Fibroblast of lung (primary cell): ENCODE data around the gene NMNAT2. TPM values are rescaled to one million over a fixed set of nuclear protein-coding genes. Genes with fewer than 3 reads are reported as not detected.
A peak's percentile ranks its signal among the peaks of the same experiment; 100 is the strongest.

Experiments
- DNase-seq, 2 donors: peaks; one replicate each; pipeline versions ENCODE4 v3.0.0 to v3.0.0-alpha.2; 2010; ENCODE audit warnings: low read depth in 2 of 2
- H2AFZ ChIP-seq: 2 replicates; pipeline ENCODE4 v1.5.1; 2012; ENCODE audit warnings: low read length, control low read depth, inconsistent platforms
- H3K27ac ChIP-seq: 2 replicates; pipeline ENCODE4 v1.5.1; 2011; ENCODE audit warnings: low read length, control low read depth; ENCODE audit not compliant: insufficient read depth
- H3K27me3 ChIP-seq: 2 replicates; pipeline ENCODE4 v1.5.1; 2011; ENCODE audit warnings: mild to moderate bottlenecking, low read length; ENCODE audit not compliant: control insufficient read depth, insufficient read depth
- H3K36me3 ChIP-seq: 2 replicates; pipeline ENCODE4 v1.5.1; 2011; ENCODE audit warnings: low read length; ENCODE audit not compliant: control insufficient read depth, insufficient read depth
- H3K4me1 ChIP-seq: 2 replicates; pipeline ENCODE4 v1.5.1; 2011; ENCODE audit warnings: low read length; ENCODE audit not compliant: control insufficient read depth, insufficient read depth; ENCODE audit errors: extremely low read depth
- H3K4me2 ChIP-seq: 2 replicates; pipeline ENCODE4 v1.5.1; 2011; ENCODE audit warnings: low read length, control low read depth; ENCODE audit not compliant: insufficient read depth; ENCODE audit errors: extremely low read depth
- H3K4me3 ChIP-seq, 4 experiments: fragments of 200-600 bp in 1 of 4; sonication (generic) in 1 of 4; replicated peaks in 1 of 4; 2 replicates each; pipeline ENCODE4 v1.5.1; 2011 to 2016; ENCODE audit warnings: low read length in 4 of 4, low read depth in 3 of 4, mild to moderate bottlenecking in 3 of 4, control low read depth in 2 of 4, inconsistent platforms in 1 of 4, mixed read lengths in 1 of 4; ENCODE audit not compliant: insufficient read depth in 1 of 4; ENCODE audit errors: control extremely low read depth in 1 of 4
- H3K79me2 ChIP-seq: 2 replicates; pipeline ENCODE4 v1.5.1; 2012; ENCODE audit warnings: mild to moderate bottlenecking, low read length, inconsistent platforms; ENCODE audit not compliant: control insufficient read depth, insufficient read depth
- H3K9ac ChIP-seq: 2 replicates; pipeline ENCODE4 v1.5.1; 2011; ENCODE audit warnings: mild to moderate bottlenecking, low read length, control low read depth; ENCODE audit not compliant: insufficient read depth
- H3K9me3 ChIP-seq: 2 replicates; pipeline ENCODE4 v1.5.1; 2012; ENCODE audit warnings: low read depth, low read length; ENCODE audit not compliant: control insufficient read depth, insufficient read depth
- H4K20me1 ChIP-seq: 2 replicates; pipeline ENCODE4 v1.5.1; 2011; ENCODE audit warnings: low read length; ENCODE audit not compliant: control insufficient read depth, insufficient read depth; ENCODE audit errors: extremely low read depth
- EZH2 ChIP-seq: IDR thresholded peaks from 2 replicates; pipeline ENCODE4 v1.5.1; 2012; ENCODE audit warnings: low read length, control low read depth, mild to moderate bottlenecking; ENCODE audit errors: missing control alignments
- polyA plus RNA-seq, 2 donors: library from polyadenylated mRNA; depleted of rRNA in 1 of 2; stranded (reverse) in 1 of 2; unstranded in 1 of 2; fragments of >200 nt; gene quantifications; 2 replicates each; pipeline ENCODE4 v1.2.1, GENCODE V29; 2011 to 2012; ENCODE audit warnings: missing spikeins in 1 of 2
- total RNA-seq: library from RNA; depleted of rRNA; stranded (reverse); fragments of >200 nt; gene quantifications from 2 replicates; pipeline ENCODE4 v1.2.1, GENCODE V29; 2014
- TF ChIP-seq, protein P1 (sequence below), 2 donors: IDR thresholded peaks in 1 of 2; conservative IDR thresholded peaks in 1 of 2; 1 replicate in 1 of 2; 2 replicates in 1 of 2; pipeline ENCODE4 v1.5.1; 2011 to 2012; ENCODE audit warnings: low read length in 2 of 2, control low read depth in 1 of 2, inconsistent platforms in 1 of 2, low read depth in 1 of 2, mild to moderate bottlenecking in 1 of 2

The NMNAT2 gene
- total and polyA plus RNA-seq, 2 donors (not counting 1 experiment from before 2014, with no cell fraction given) = under 0.01 to 0.61 TPM

GRCh38 chr1:183368213-183369108 is 49.7 kb downstream of the NMNAT2 start:
- Histone ChIP-seq H3K4me2 (no peak overlapping the region), H3K4me3 (no peak overlapping the region), H3K9ac (no peak overlapping the region), H4K20me1 (no peaks in the 10 kb centered on the region), H3K36me3 (no peaks in the 10 kb centered on the region), H3K27me3 (peaks cover 12% of the 10 kb centered on the region), H2AFZ (no peak overlapping the region), H3K9me3 (no peaks in the 10 kb centered on the region), H3K27ac (no peak overlapping the region), H3K79me2 (no peaks in the 10 kb centered on the region), H3K4me1 (no peaks in the 10 kb centered on the region)
- no peak for TF ChIP-seq EZH2
- TF ChIP-seq, protein P1, sequence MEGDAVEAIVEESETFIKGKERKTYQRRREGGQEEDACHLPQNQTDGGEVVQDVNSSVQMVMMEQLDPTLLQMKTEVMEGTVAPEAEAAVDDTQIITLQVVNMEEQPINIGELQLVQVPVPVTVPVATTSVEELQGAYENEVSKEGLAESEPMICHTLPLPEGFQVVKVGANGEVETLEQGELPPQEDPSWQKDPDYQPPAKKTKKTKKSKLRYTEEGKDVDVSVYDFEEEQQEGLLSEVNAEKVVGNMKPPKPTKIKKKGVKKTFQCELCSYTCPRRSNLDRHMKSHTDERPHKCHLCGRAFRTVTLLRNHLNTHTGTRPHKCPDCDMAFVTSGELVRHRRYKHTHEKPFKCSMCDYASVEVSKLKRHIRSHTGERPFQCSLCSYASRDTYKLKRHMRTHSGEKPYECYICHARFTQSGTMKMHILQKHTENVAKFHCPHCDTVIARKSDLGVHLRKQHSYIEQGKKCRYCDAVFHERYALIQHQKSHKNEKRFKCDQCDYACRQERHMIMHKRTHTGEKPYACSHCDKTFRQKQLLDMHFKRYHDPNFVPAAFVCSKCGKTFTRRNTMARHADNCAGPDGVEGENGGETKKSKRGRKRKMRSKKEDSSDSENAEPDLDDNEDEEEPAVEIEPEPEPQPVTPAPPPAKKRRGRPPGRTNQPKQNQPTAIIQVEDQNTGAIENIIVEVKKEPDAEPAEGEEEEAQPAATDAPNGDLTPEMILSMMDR (conservative IDR thresholded peaks at IDR 0.05 in 1 of 2, IDR thresholded peaks at IDR 0.05 in 1 of 2; ENCODE audit: low read depth in 1 of 2, low read length in 2 of 2) = no peak
- no peak for DNase-seq

GRCh38 chr1:183366116-183366515 is 52.1 kb downstream of the NMNAT2 start:
- Histone ChIP-seq H4K20me1 (no peaks in the 10 kb centered on the region), H3K27me3 (peaks cover 12% of the 10 kb centered on the region), H3K4me1 (no peaks in the 10 kb centered on the region), H3K79me2 (no peaks in the 10 kb centered on the region), H3K9ac (no peak overlapping the region), H3K4me3 (no peak overlapping the region), H2AFZ (no peak overlapping the region), H3K27ac (no peak overlapping the region), H3K4me2 (no peak overlapping the region), H3K36me3 (no peaks in the 10 kb centered on the region), H3K9me3 (no peaks in the 10 kb centered on the region)
- DNase-seq = no peak
- TF ChIP-seq, protein P1 (conservative IDR thresholded peaks at IDR 0.05 in 1 of 2, IDR thresholded peaks at IDR 0.05 in 1 of 2; ENCODE audit: low read depth in 1 of 2, low read length in 2 of 2) = no peak
- no peak for TF ChIP-seq EZH2

- no peak overlapping the region for H3K27ac ChIP-seq
Observed at GRCh38 chr1:183365676-183366075, 52.5 kb downstream of the NMNAT2 start.

More at GRCh38 chr1:183365676-183366075, 52.5 kb downstream of the NMNAT2 start:
- Histone ChIP-seq H3K79me2 (no peaks in the 10 kb centered on the region), H3K4me3 (no peak overlapping the region), H3K36me3 (no peaks in the 10 kb centered on the region), H2AFZ (no peak overlapping the region), H3K27me3 (peaks cover 12% of the 10 kb centered on the region), H3K4me2 (no peak overlapping the region), H3K4me1 (no peaks in the 10 kb centered on the region), H4K20me1 (no peaks in the 10 kb centered on the region), H3K9ac (no peak overlapping the region), H3K9me3 (no peaks in the 10 kb centered on the region)
- TF ChIP-seq EZH2 = no peak
- TF ChIP-seq, protein P1 (conservative IDR thresholded peaks at IDR 0.05 in 1 of 2, IDR thresholded peaks at IDR 0.05 in 1 of 2; ENCODE audit: low read depth in 1 of 2, low read length in 2 of 2) = no peak
- peak in 1 of 2 donors; percentile 12 for DNase-seq
